Measurements from ENCODE around the gene ZDHHC22. TPM values are rescaled to one million over a fixed set of nuclear protein-coding genes. Genes with fewer than 3 reads are reported as not detected.
A peak's percentile ranks its signal among the peaks of the same experiment; 100 is the strongest.

Gene ZDHHC22
- total RNA-seq, 2 donors from 2014 or later, result 0.38 to 1.7 TPM

GRCh38 chr14:77083082-77083481 is 58.5 kb downstream of the ZDHHC22 start:
- Mint-ChIP-seq H3K27me3 (ENCODE audit: insufficient read depth) (no peaks in the 10 kb centered on the region), H3K27ac (no peak overlapping the region), H3K4me3 (no peak overlapping the region), H3K36me3 (ENCODE audit: low read depth) (no peaks in the 10 kb centered on the region), H3K9me3 (peaks cover 11% of the 10 kb centered on the region), H3K4me1 (peaks cover 42% of the 10 kb centered on the region)
- Histone ChIP-seq H3K4me3 (ENCODE audit: low read length) (no peak overlapping the region), H3K27me3 (ENCODE audit: control insufficient read depth, insufficient read depth, low read length, poor library complexity, severe bottlenecking) (no peaks in the 10 kb centered on the region), H3K4me1 (ENCODE audit: control insufficient read depth, insufficient read depth, low read length) (peaks cover 22% of the 10 kb centered on the region), H3K9me3 (ENCODE audit: control insufficient read depth, low read length) (peaks cover 4% of the 10 kb centered on the region), H3K27ac (ENCODE audit: low read depth, low read length) (no peak overlapping the region), H3K36me3 (ENCODE audit: control insufficient read depth, insufficient read depth, low read length) (no peaks in the 10 kb centered on the region), H3K9ac (ENCODE audit: extremely low read depth, low read length, poor library complexity, severe bottlenecking) (no peak overlapping the region)
- 93 to 97% methylated on average over 3 of the region's 3 CpGs for WGBS, 2 experiments (ENCODE audit: insufficient coverage in 1 of 2, insufficient read length in 1 of 2)
- TF ChIP-seq CTCF (conservative IDR thresholded peaks at IDR 0.05), result no peak
- DNase-seq, result no peak

GRCh38 chr14:77082356-77082755 is 59.2 kb downstream of the ZDHHC22 start:
- no peak overlapping the region for H3K9ac ChIP-seq (ENCODE audit: extremely low read depth, low read length, poor library complexity, severe bottlenecking)
- H3K9me3 ChIP-seq (ENCODE audit: control insufficient read depth, low read length), result peaks cover 4% of the 10 kb centered on the region
- no peak for TF ChIP-seq CTCF (conservative IDR thresholded peaks at IDR 0.05)
- H3K27ac Mint-ChIP-seq, result no peak overlapping the region
- H3K4me1 Mint-ChIP-seq, result peaks cover 38% of the 10 kb centered on the region
- H3K36me3 Mint-ChIP-seq (ENCODE audit: low read depth), result no peaks in the 10 kb centered on the region
- no peak overlapping the region for H3K4me3 Mint-ChIP-seq
- H3K27ac ChIP-seq (ENCODE audit: low read depth, low read length), result no peak overlapping the region
- H3K4me3 ChIP-seq (ENCODE audit: low read length), result peak overlapping the region; percentile 4
- no peaks in the 10 kb centered on the region for H3K27me3 Mint-ChIP-seq (ENCODE audit: insufficient read depth)
- DNase-seq, result no peak
- WGBS, 2 experiments (ENCODE audit: insufficient coverage in 1 of 2, insufficient read length in 1 of 2), result 70 to 100% methylated on average over 1 to 3 of the region's 3 CpGs
- no peaks in the 10 kb centered on the region for H3K27me3 ChIP-seq (ENCODE audit: control insufficient read depth, insufficient read depth, low read length, poor library complexity, severe bottlenecking)
- no peaks in the 10 kb centered on the region for H3K36me3 ChIP-seq (ENCODE audit: control insufficient read depth, insufficient read depth, low read length)
- peaks cover 11% of the 10 kb centered on the region for H3K9me3 Mint-ChIP-seq
- H3K4me1 ChIP-seq (ENCODE audit: control insufficient read depth, insufficient read depth, low read length), result peaks cover 22% of the 10 kb centered on the region

Other genes with a start within 250 kb of the ZDHHC22 start
- 10 to 100 TPM; 34.2 to 44.3 TPM for gene IRF2BPL, start 113.1 kb downstream of the ZDHHC22 start, total RNA-seq
- 10 to 100 TPM; 16.2 to 22.5 TPM for gene CIPC, start 43.5 kb downstream of the ZDHHC22 start, total RNA-seq
- gene TMEM63C, start 40.0 kb upstream of the ZDHHC22 start, total RNA-seq, result 1 to 10 TPM; 1.1 to 1.6 TPM
- not detected for gene NGB, start 129.4 kb upstream of the ZDHHC22 start, total RNA-seq
- gene POMT2, start 179.1 kb upstream of the ZDHHC22 start, total RNA-seq, result 10 to 100 TPM; 58.5 to 70.6 TPM
- 10 to 100 TPM; 38.3 to 40.4 TPM for gene GSTZ1, start 179.2 kb upstream of the ZDHHC22 start, total RNA-seq
- gene TMED8, start 235.3 kb upstream of the ZDHHC22 start, total RNA-seq, result 10 to 100 TPM; 20.5 to 27.6 TPM
- 1 to 10 TPM; 4.3 to 5.5 TPM for gene SAMD15, start 235.6 kb upstream of the ZDHHC22 start, total RNA-seq

All from endodermal cell (in vitro differentiated cells).